Measurements from ENCODE around the gene CALCB.

DNA sequence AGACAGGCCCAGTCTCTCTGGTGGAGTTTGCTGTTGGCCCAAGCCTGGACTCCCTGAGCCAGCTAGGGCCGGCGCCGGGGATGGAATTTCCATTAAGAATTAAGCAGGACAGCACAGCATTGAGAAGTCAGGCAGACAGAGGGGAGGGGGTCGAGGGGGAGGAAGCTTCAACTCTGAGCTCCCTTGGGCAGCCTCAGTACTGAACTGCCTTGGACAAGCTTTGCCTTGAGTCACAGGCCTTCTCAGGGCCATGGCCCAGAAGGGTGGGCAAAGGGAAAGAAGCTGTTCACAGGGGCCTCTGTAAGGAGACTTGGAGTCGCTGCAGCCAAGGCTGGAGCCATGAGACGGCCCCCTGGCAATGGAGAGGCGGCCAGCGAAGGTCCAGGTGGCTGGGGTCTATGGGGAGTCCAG is 38.7 kb downstream of the CALCB start:
- TF ChIP-seq RAD21 (IDR thresholded peaks at IDR 0.05; ENCODE audit: low read length) (no peak), CEBPB (IDR thresholded peaks at IDR 0.05; ENCODE audit: low read depth, low read length) (no peak), BHLHE40 (IDR thresholded peaks at IDR 0.05; ENCODE audit: low read depth, low read length) (no peak), POLR2A (IDR thresholded peaks at IDR 0.05; ENCODE audit: low read depth, low read length) (no peak), MAFK (IDR thresholded peaks at IDR 0.05; ENCODE audit: low read depth, low read length) (no peak), CHD1 (IDR thresholded peaks at IDR 0.05; ENCODE audit: low read depth, low read length) (no peak), RCOR1 (IDR thresholded peaks at IDR 0.05; ENCODE audit: insufficient replicate concordance, low read length) (no peak), FOS (IDR thresholded peaks at IDR 0.05; ENCODE audit: low read depth, low read length) (no peak), MXI1 (IDR thresholded peaks at IDR 0.05; ENCODE audit: borderline replicate concordance, low read depth, low read length) (no peak)
- TF ChIP-seq, protein P1, sequence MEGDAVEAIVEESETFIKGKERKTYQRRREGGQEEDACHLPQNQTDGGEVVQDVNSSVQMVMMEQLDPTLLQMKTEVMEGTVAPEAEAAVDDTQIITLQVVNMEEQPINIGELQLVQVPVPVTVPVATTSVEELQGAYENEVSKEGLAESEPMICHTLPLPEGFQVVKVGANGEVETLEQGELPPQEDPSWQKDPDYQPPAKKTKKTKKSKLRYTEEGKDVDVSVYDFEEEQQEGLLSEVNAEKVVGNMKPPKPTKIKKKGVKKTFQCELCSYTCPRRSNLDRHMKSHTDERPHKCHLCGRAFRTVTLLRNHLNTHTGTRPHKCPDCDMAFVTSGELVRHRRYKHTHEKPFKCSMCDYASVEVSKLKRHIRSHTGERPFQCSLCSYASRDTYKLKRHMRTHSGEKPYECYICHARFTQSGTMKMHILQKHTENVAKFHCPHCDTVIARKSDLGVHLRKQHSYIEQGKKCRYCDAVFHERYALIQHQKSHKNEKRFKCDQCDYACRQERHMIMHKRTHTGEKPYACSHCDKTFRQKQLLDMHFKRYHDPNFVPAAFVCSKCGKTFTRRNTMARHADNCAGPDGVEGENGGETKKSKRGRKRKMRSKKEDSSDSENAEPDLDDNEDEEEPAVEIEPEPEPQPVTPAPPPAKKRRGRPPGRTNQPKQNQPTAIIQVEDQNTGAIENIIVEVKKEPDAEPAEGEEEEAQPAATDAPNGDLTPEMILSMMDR (conservative IDR thresholded peaks at IDR 0.05; ENCODE audit: low read depth, low read length), result no peak
- TF ChIP-seq, protein P2, sequence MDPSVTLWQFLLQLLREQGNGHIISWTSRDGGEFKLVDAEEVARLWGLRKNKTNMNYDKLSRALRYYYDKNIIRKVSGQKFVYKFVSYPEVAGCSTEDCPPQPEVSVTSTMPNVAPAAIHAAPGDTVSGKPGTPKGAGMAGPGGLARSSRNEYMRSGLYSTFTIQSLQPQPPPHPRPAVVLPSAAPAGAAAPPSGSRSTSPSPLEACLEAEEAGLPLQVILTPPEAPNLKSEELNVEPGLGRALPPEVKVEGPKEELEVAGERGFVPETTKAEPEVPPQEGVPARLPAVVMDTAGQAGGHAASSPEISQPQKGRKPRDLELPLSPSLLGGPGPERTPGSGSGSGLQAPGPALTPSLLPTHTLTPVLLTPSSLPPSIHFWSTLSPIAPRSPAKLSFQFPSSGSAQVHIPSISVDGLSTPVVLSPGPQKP (IDR thresholded peaks at IDR 0.05; ENCODE audit: borderline replicate concordance, low read depth, low read length), result no peak
